Measurements from ENCODE around the gene FBXL7. TPM values are rescaled to one million over a fixed set of nuclear protein-coding genes. Genes with fewer than 3 reads are reported as not detected.

The FBXL7 gene
- total and polyA plus RNA-seq, 4 experiments from 2014 or later = not detected

DNA sequence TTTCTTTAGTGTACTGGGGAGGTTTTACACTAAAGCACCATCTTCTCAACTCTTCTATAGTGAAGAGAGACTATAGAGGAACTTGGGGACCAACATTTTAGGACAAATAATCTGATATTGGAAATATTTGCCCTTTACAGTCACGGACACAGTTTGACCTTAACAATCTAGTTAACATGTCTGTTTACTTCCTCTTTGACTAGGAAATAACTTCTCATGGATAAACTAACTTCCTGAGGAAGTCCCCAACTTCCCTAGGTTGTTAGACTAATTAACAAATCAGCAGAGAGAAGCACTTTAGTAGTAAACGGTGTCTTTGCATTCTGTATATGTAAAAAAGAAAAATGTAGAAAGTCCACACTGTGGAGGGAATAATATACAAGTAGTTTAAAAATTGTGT, 127.7 kb downstream of the FBXL7 start:
- Histone ChIP-seq H3K9me3 (ENCODE audit: control insufficient read depth in 1 of 2, low read length in 2 of 2) (no peaks in the 10 kb centered on the region), H3K27ac (ENCODE audit: low read depth, low read length) (no peak overlapping the region), H3K4me3 (ENCODE audit: low read length in 2 of 2) (no peak overlapping the region), H3K36me3 (ENCODE audit: insufficient read depth, low read length) (no peaks in the 10 kb centered on the region), H3K4me1 (ENCODE audit: insufficient read depth, low read length) (no peaks in the 10 kb centered on the region), H3K27me3 (ENCODE audit: insufficient read depth, low read length) (no peaks in the 10 kb centered on the region)
- no peak for DNase-seq
- Mint-ChIP-seq H3K4me1 (no peaks in the 10 kb centered on the region), H3K27me3 (no peaks in the 10 kb centered on the region), H3K27ac (no peak overlapping the region), H3K4me3 (no peak overlapping the region), H3K9me3 (peaks cover 0 to 5% (median 0%) of the 10 kb centered on the region in 8 donors), H3K36me3 (no peaks in the 10 kb centered on the region)
- POLR2A ChIA-PET (ENCODE audit: partially characterized antibody) = no interaction called here
- CTCF ChIA-PET (ENCODE audit: partially characterized antibody) = no interaction called here
- intact Hi-C loops (cut with micrococcal nuclease) = no loop called here

DNA sequence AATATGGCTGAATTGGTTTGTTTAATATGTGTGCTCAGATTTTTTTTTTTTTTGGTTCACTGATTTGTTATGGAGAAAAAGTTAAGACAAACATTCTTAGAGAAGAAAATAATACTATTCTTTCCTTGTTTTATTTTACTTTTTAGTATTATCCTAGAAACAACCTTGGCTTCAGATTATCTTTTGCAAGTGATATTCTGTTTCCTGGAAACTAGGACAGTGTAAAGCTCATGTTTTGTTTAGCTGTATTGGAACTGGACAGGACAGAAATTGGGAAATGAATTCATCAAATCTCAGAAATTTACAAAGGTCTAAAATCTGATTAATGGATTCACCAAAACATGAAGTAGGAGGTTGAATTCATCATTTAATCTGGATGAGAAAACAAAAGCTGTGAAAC, 130.5 kb downstream of the FBXL7 start:
- ChIA-PET POLR2A (ENCODE audit: partially characterized antibody) (no interaction called here), CTCF (ENCODE audit: partially characterized antibody) (no interaction called here)
- DNase-seq = no peak
- no peaks in the 10 kb centered on the region for H3K36me3 Mint-ChIP-seq
- Histone ChIP-seq H3K36me3 (ENCODE audit: insufficient read depth, low read length) (no peaks in the 10 kb centered on the region), H3K27me3 (ENCODE audit: insufficient read depth, low read length) (no peaks in the 10 kb centered on the region), H3K27ac (ENCODE audit: low read depth, low read length) (no peak overlapping the region), H3K4me3 (ENCODE audit: low read length in 2 of 2) (no peak overlapping the region), H3K4me1 (ENCODE audit: insufficient read depth, low read length) (no peaks in the 10 kb centered on the region), H3K9me3 (ENCODE audit: control insufficient read depth in 1 of 2, low read length in 2 of 2) (no peaks in the 10 kb centered on the region)
- no peak overlapping the region for H3K27ac Mint-ChIP-seq
- no peak overlapping the region for H3K4me3 Mint-ChIP-seq
- peaks cover 0 to 4% (median 0%) of the 10 kb centered on the region in 8 donors for H3K9me3 Mint-ChIP-seq
- H3K27me3 Mint-ChIP-seq = no peaks in the 10 kb centered on the region
- H3K4me1 Mint-ChIP-seq = no peaks in the 10 kb centered on the region
- intact Hi-C loops (cut with micrococcal nuclease) = no loop called here

DNA sequence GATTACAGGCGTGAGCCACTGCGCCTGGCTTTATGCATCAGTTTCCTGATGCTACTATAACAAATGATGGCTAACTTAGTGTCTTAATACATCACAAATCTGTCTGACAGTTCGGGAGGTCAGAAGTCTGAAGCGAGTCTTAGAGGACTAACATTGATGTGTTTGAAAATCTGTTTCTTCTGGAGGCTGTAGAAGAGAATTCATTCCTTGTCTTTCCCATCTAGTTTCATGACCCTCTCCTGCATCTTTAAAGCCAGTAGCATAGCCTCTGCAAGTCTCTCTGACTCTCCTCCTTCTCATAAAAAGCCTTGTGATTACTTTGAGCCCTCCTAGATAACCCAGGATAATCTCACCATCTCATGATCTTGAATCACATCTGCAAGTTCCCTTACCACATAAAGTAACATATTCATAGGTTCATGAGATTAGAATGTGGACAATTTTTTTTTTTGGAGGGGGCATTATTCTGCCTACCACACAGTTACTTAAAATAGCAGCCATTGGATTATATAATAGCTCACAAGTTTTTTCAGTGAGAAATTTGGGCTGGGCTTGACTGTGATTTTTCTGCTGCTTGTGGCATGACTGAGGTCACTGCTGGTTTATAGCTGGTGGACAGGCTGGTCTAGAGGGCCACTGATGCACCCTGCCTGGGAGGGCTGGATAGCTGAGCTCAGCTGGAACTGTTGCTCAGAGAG, 134.8 kb downstream of the FBXL7 start:
- Histone ChIP-seq H3K27me3 (ENCODE audit: insufficient read depth, low read length) (no peaks in the 10 kb centered on the region), H3K36me3 (ENCODE audit: insufficient read depth, low read length) (no peaks in the 10 kb centered on the region), H3K27ac (ENCODE audit: low read depth, low read length) (no peak overlapping the region), H3K9me3 (ENCODE audit: control insufficient read depth in 1 of 2, low read length in 2 of 2) (no peaks in the 10 kb centered on the region), H3K4me1 (ENCODE audit: insufficient read depth, low read length) (no peaks in the 10 kb centered on the region), H3K4me3 (ENCODE audit: low read length in 2 of 2) (no peak overlapping the region)
- no peak overlapping the region for H3K27ac Mint-ChIP-seq
- CTCF ChIA-PET (ENCODE audit: partially characterized antibody) = no interaction called here
- no peaks in the 10 kb centered on the region for H3K27me3 Mint-ChIP-seq
- H3K4me1 Mint-ChIP-seq = no peaks in the 10 kb centered on the region
- DNase-seq = no peak
- peaks cover 0 to 6% (median 3%) of the 10 kb centered on the region in 8 donors for H3K9me3 Mint-ChIP-seq
- intact Hi-C loops (cut with micrococcal nuclease) = no loop called here
- H3K4me3 Mint-ChIP-seq = no peak overlapping the region
- H3K36me3 Mint-ChIP-seq = no peaks in the 10 kb centered on the region
- POLR2A ChIA-PET (ENCODE audit: partially characterized antibody) = no interaction called here

DNA sequence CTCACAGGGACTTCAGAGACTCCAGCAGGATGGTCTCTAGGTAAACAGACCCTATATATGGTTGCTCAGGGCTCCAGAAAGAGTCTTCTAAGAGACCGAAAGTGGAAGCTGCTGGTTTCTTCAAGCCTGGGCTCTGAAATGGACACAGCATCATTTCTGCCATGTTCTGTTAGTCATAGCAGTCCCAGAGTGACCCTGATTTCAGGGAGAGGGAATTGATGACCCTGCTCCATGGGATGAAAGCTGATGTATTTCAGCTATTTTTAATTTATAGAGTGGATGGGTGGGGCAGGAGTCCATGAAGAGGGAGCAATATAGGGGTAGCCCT, 135.3 kb downstream of the FBXL7 start:
- peaks cover 0 to 6% (median 3%) of the 10 kb centered on the region in 8 donors for H3K9me3 Mint-ChIP-seq
- ChIA-PET POLR2A (ENCODE audit: partially characterized antibody) (no interaction called here), CTCF (ENCODE audit: partially characterized antibody) (no interaction called here)
- H3K4me3 Mint-ChIP-seq = no peak overlapping the region
- H3K36me3 ChIP-seq (ENCODE audit: insufficient read depth, low read length) = no peaks in the 10 kb centered on the region
- no peak for DNase-seq
- H3K36me3 Mint-ChIP-seq = no peaks in the 10 kb centered on the region
- no peaks in the 10 kb centered on the region for H3K27me3 Mint-ChIP-seq
- no peak overlapping the region for H3K4me3 ChIP-seq (ENCODE audit: low read length in 2 of 2)
- H3K27ac Mint-ChIP-seq = no peak overlapping the region
- H3K27ac ChIP-seq (ENCODE audit: low read depth, low read length) = no peak overlapping the region
- intact Hi-C loops (cut with micrococcal nuclease) = no loop called here
- no peaks in the 10 kb centered on the region for H3K4me1 Mint-ChIP-seq
- H3K4me1 ChIP-seq (ENCODE audit: insufficient read depth, low read length) = no peaks in the 10 kb centered on the region
- H3K27me3 ChIP-seq (ENCODE audit: insufficient read depth, low read length) = no peaks in the 10 kb centered on the region
- H3K9me3 ChIP-seq (ENCODE audit: control insufficient read depth in 1 of 2, low read length in 2 of 2) = no peaks in the 10 kb centered on the region

DNA sequence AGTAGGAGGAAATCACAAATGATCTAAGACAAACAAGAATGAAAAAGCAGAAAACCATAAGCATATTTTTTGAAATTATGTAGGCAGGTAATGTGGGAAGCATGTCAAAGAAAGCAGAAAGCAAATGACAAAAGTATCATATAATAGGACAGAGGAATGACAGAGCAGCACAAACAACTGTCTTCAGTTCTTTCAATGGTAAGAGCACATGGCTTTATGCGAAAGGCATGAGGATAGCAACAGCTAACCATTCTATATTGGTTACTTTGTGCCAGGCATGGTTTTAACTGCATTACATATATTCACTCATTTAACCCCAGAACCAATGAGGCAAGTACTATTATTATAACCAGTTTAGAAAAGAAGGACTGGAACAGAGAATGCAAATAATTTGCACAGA, 137.4 kb downstream of the FBXL7 start:
- CTCF ChIA-PET (ENCODE audit: partially characterized antibody) = no interaction called here
- no peak for DNase-seq
- no peak overlapping the region for H3K4me3 ChIP-seq (ENCODE audit: low read length in 2 of 2)
- no peak overlapping the region for H3K27ac Mint-ChIP-seq
- no peaks in the 10 kb centered on the region for H3K4me1 Mint-ChIP-seq
- no peaks in the 10 kb centered on the region for H3K27me3 ChIP-seq (ENCODE audit: insufficient read depth, low read length)
- intact Hi-C loops (cut with micrococcal nuclease) = no loop called here
- POLR2A ChIA-PET (ENCODE audit: partially characterized antibody) = no interaction called here
- H3K4me1 ChIP-seq (ENCODE audit: insufficient read depth, low read length) = no peaks in the 10 kb centered on the region
- H3K9me3 ChIP-seq (ENCODE audit: control insufficient read depth in 1 of 2, low read length in 2 of 2) = no peaks in the 10 kb centered on the region
- H3K27ac ChIP-seq (ENCODE audit: low read depth, low read length) = no peak overlapping the region
- H3K36me3 Mint-ChIP-seq = no peaks in the 10 kb centered on the region
- H3K27me3 Mint-ChIP-seq = no peaks in the 10 kb centered on the region
- H3K9me3 Mint-ChIP-seq = peaks cover 2 to 6% (median 3%) of the 10 kb centered on the region in 8 donors
- no peak overlapping the region for H3K4me3 Mint-ChIP-seq
- H3K36me3 ChIP-seq (ENCODE audit: insufficient read depth, low read length) = no peaks in the 10 kb centered on the region

DNA sequence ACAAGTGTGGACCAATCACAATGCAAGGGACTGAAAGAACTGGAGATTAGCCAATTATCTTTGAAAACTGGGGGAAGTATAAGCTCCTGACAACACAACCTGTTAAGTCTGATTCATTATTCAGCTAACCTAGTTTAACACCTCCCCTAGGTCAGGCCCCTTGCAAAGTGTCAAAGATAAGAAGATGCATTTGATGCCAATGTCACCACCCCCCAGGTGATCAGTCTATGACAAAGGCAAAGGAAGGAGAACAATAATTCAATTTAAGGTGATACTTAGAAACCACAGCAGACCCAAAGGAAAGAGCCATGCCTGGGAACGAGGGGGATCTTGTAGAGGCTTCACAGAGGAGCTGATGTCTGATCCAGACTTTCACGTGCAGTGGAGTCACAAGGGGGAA, 137.9 kb downstream of the FBXL7 start:
- H3K27ac ChIP-seq (ENCODE audit: low read depth, low read length) = no peak overlapping the region
- DNase-seq = no peak
- no peaks in the 10 kb centered on the region for H3K27me3 ChIP-seq (ENCODE audit: insufficient read depth, low read length)
- POLR2A ChIA-PET (ENCODE audit: partially characterized antibody) = no interaction called here
- no peaks in the 10 kb centered on the region for H3K4me1 Mint-ChIP-seq
- no peaks in the 10 kb centered on the region for H3K4me1 ChIP-seq (ENCODE audit: insufficient read depth, low read length)
- no peaks in the 10 kb centered on the region for H3K36me3 ChIP-seq (ENCODE audit: insufficient read depth, low read length)
- CTCF ChIA-PET (ENCODE audit: partially characterized antibody) = no interaction called here
- H3K36me3 Mint-ChIP-seq = no peaks in the 10 kb centered on the region
- H3K4me3 ChIP-seq (ENCODE audit: low read length in 2 of 2) = no peak overlapping the region
- intact Hi-C loops (cut with micrococcal nuclease) = no loop called here
- no peaks in the 10 kb centered on the region for H3K9me3 ChIP-seq (ENCODE audit: control insufficient read depth in 1 of 2, low read length in 2 of 2)
- H3K27me3 Mint-ChIP-seq = no peaks in the 10 kb centered on the region
- peaks cover 2 to 9% (median 3%) of the 10 kb centered on the region in 8 donors for H3K9me3 Mint-ChIP-seq
- no peak overlapping the region for H3K4me3 Mint-ChIP-seq
- H3K27ac Mint-ChIP-seq = no peak overlapping the region

DNA sequence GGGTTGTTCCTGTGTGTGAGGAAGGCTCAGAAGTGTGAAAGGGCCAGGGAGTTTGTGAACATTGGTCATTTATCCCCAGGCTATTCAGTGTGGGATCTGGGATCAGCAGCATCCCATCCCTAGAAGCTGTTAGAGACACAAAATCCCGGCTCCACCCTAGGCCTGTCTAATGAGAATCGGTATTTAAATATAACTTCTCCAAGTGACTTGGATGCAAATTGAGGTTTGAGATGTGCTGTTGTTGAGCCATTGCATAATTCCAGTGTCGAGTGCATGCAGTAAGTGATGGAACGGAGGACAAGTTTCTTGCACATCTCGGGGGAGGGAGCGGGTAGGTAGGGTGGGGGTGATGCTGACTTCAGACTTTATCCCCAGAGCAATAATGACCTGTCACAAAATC, 138.3 kb downstream of the FBXL7 start:
- CTCF ChIA-PET (ENCODE audit: partially characterized antibody) = no interaction called here
- H3K4me3 Mint-ChIP-seq = no peak overlapping the region

DNA sequence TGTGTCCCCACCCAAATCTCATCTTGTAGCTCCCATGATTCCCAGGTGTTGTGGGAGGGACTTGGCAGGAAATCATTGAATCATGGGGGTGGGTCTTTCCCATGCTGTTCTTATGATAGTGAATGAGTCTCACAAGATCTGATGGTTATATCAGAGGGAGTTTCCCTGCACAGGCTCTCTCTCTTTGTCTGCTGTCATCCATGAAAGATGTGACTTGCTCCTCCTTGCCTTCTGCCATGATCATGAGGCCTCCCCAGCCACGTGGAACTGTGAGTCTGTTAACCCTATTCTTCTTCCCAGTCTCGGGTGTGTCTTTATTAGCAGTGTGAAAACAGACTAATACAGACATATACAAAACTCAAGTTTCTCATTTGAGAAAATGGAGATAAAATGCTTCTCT, 139.3 kb downstream of the FBXL7 start:
- POLR2A ChIA-PET (ENCODE audit: partially characterized antibody) = no interaction called here

More for the DNA sequence above, 138.3 kb downstream of the FBXL7 start:
- Mint-ChIP-seq H3K27me3 (no peaks in the 10 kb centered on the region), H3K4me1 (no peaks in the 10 kb centered on the region), H3K36me3 (no peaks in the 10 kb centered on the region), H3K9me3 (peaks cover 2 to 9% (median 3%) of the 10 kb centered on the region in 8 donors), H3K27ac (no peak overlapping the region)
- H3K27me3 ChIP-seq (ENCODE audit: insufficient read depth, low read length) = no peaks in the 10 kb centered on the region
- no peaks in the 10 kb centered on the region for H3K36me3 ChIP-seq (ENCODE audit: insufficient read depth, low read length)
- no peak for DNase-seq
- H3K4me1 ChIP-seq (ENCODE audit: insufficient read depth, low read length) = no peaks in the 10 kb centered on the region
- no peak overlapping the region for H3K4me3 ChIP-seq (ENCODE audit: low read length in 2 of 2)
- no peaks in the 10 kb centered on the region for H3K9me3 ChIP-seq (ENCODE audit: control insufficient read depth in 1 of 2, low read length in 2 of 2)
- H3K27ac ChIP-seq (ENCODE audit: low read depth, low read length) = no peak overlapping the region
- intact Hi-C loops (cut with micrococcal nuclease) = no loop called here
- POLR2A ChIA-PET (ENCODE audit: partially characterized antibody) = no interaction called here

More for the DNA sequence above, 139.3 kb downstream of the FBXL7 start:
- intact Hi-C loops (cut with micrococcal nuclease) = no loop called here
- Mint-ChIP-seq H3K9me3 (peaks cover 2 to 9% (median 5%) of the 10 kb centered on the region in 8 donors), H3K4me3 (no peak overlapping the region), H3K36me3 (no peaks in the 10 kb centered on the region), H3K27ac (no peak overlapping the region), H3K27me3 (no peaks in the 10 kb centered on the region), H3K4me1 (no peaks in the 10 kb centered on the region)
- Histone ChIP-seq H3K4me1 (ENCODE audit: insufficient read depth, low read length) (no peaks in the 10 kb centered on the region), H3K27me3 (ENCODE audit: insufficient read depth, low read length) (no peaks in the 10 kb centered on the region), H3K36me3 (ENCODE audit: insufficient read depth, low read length) (no peaks in the 10 kb centered on the region), H3K4me3 (ENCODE audit: low read length in 2 of 2) (no peak overlapping the region), H3K27ac (ENCODE audit: low read depth, low read length) (no peak overlapping the region), H3K9me3 (ENCODE audit: control insufficient read depth in 1 of 2, low read length in 2 of 2) (no peaks in the 10 kb centered on the region)
- no peak for DNase-seq
- CTCF ChIA-PET (ENCODE audit: partially characterized antibody) = no interaction called here
